ENCODE results near the gene PRKCA.

DNA sequence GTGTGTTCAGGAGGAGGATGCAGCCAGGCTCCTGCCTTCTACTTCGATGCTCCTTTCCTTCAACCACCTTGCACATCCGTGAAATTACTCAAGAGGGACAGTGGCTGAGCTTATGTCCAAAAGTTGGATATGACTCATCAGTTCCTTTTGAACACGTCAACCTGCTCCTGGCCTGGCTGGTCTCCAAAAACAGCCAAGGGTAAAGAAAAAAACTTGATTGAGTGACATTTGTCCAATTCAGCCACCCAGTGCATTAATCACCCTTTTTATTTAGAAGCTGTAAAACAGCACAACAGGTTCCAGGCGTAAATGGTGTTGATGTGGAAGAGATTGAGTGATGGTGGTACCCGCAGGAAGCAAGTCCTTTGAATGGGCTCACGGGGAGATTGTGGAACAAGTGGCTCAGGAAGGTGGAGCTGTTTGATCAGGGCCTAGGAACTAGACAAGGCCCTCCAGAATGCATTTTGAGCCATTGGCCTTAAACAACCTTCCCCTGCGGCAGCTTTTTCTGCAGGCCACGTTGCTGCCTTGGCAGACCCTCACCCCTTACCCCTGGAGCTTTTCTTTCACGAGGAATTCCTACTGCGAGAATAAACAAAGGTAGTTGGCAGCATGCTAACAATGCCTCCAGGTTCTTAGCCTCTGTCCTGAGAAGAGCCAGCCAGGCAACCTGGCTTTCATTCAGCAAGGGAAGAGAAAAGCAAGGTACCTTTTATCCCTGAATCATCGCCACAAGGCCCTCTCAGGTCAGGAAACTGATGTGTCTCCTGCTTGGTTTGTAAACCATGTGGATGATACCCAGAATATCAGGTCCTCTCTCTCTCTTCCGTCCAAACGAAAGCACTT lies 359.2 kb downstream of the PRKCA start:
- TF ChIP-seq POLR2A (IDR thresholded peaks at IDR 0.05; ENCODE audit: extremely low read depth, insufficient read length) (no peak), MYC (IDR thresholded peaks at IDR 0.05; ENCODE audit: low read depth, low read length) (no peak)
- TF ChIP-seq, protein P1, sequence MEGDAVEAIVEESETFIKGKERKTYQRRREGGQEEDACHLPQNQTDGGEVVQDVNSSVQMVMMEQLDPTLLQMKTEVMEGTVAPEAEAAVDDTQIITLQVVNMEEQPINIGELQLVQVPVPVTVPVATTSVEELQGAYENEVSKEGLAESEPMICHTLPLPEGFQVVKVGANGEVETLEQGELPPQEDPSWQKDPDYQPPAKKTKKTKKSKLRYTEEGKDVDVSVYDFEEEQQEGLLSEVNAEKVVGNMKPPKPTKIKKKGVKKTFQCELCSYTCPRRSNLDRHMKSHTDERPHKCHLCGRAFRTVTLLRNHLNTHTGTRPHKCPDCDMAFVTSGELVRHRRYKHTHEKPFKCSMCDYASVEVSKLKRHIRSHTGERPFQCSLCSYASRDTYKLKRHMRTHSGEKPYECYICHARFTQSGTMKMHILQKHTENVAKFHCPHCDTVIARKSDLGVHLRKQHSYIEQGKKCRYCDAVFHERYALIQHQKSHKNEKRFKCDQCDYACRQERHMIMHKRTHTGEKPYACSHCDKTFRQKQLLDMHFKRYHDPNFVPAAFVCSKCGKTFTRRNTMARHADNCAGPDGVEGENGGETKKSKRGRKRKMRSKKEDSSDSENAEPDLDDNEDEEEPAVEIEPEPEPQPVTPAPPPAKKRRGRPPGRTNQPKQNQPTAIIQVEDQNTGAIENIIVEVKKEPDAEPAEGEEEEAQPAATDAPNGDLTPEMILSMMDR (IDR thresholded peaks at IDR 0.05; ENCODE audit: low read depth, low read length), result no peak

Measured in NB4 (cell line).